Stimulated activated CD8-positive, alpha-beta memory T cell treated with anti-CD3 and anti-CD28 coated beads, Interleukin-15, amount 100 ng/mL, for 4 hours (primary cell): ENCODE measurements around the gene SPRR2E.
"Not testable (repeated sequence)": the region's sequence is repeated elsewhere in the genome, so short reads cannot be mapped to it uniquely, and the experiment has no call there.

Experiments used
- DNase-seq, 2 donors: peaks; one replicate each; pipeline ENCODE4 v3.0.0-alpha.2; 2020; ENCODE audit warnings: low read depth in 2 of 2

SPRR2E gene

GRCh38 chr1:153058826-153059784 is 35.2 kb downstream of the SPRR2E start:
- DNase-seq: no peak

DNA sequence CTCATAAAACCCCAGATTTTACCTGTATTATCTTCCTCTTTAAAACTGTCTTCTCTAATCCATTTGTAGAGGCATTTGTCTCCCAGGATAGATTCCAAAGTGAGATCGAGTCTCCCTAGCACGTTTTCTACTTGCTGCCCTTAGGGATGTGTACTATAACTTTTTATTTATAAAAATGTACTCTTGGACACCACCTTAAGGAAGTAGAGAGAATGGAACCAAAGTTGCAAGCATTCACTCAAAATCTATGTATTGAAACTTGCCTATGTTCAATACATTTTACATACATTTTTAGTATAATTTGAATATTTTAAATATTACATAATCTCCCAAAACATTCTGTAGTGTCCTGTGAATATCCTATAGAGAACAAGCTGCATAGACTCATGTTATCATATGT is 36.2 kb downstream of the SPRR2E start:
- no peak for DNase-seq

- DNase-seq: no peak
Measured at GRCh38 chr1:153057375-153057774, 37.0 kb downstream of the SPRR2E start, which contains the start of gene SPRR2A. Gene SPRR2A (minus strand): TSS chr1:153057512. CDS start chr1:153056735, 777 bp downstream.

- not testable (repeated sequence) for DNase-seq
Measured at GRCh38 chr1:153056111-153056510, 38.2 kb downstream of the SPRR2E start.

DNA sequence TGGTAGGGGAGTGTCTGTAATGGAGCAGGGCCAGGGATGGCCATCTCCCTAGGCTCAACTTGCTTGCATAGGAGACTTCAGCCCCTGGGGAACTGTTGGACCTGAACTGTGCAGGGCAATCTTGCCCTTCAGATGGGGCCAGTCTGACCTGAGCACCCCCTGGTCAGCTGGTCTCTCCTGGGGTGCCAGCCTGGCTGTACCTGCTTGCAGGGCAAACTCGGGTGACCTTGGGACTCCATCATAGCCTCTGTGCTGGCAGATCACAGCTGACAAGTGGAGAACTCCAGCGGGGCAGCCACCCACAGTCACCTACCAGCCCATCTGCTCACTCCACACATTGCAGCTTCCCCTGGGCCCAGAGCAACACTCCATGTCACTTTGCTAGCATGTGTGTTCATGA is 45.1 kb downstream of the SPRR2E start:
- no peak for DNase-seq
